A549 (cell line): ENCODE results near the gene OTUD6A. TPM values are rescaled to one million over a fixed set of nuclear protein-coding genes. Genes with fewer than 3 reads are reported as not detected.

ENCODE experiments used
- ATAC-seq, 2 experiments: fragments of 200-7000 bp in 1 of 2; fragments of >200 bp in 1 of 2; cut with Nextera tagmentation in 1 of 2; cut with Tn5 transposase in 1 of 2; 3 replicates each; pipeline versions ENCODE4 v1.8.0 to v1.9.1; 2018 to 2020; ENCODE audit warnings: mild to moderate bottlenecking in 1 of 2, moderate library complexity in 1 of 2
- CTCF ChIA-PET: fragments of 300-600 bp; sonication (Branson Sonifier 250); formaldehyde crosslinking; extraction: SDS; loops from one replicate; lab custom pipeline; 2021; ENCODE audit warnings: antibody characterized with exemption, inconsistent platforms; lab: Yijun Ruan, JAX
- POLR2A ChIA-PET: fragments of 350-600 bp; formaldehyde crosslinking; extraction: SDS; loops from one replicate; lab custom pipeline; 2021; ENCODE audit warnings: antibody characterized with exemption, inconsistent platforms; lab: Yijun Ruan, JAX
- DNase-seq, 2 experiments: peaks; one replicate each; pipeline versions ENCODE4 v3.0.0 to v3.0.0-alpha.2; 2011 to 2016; ENCODE audit warnings: low read depth in 1 of 2, low spot score in 1 of 2
- FAIRE-seq: peaks from 2 replicates; lab custom pipeline; 2011; peaks lifted over from hg19 to GRCh38; lab: Jason Lieb, UNC
- H3K27ac ChIP-seq, 2 experiments: fragments of >200 bp; sonication (Bioruptor Twin); formaldehyde crosslinking; 3 replicates each; pipeline ENCODE4 v1.5.1; 2016 to 2017
- H3K4me1 ChIP-seq: fragments of >200 bp; sonication (Bioruptor Twin); formaldehyde crosslinking; 3 replicates; pipeline ENCODE4 v1.6.1; 2016
- H3K4me2 ChIP-seq: fragments of >200 bp; sonication (Bioruptor Twin); formaldehyde crosslinking; 3 replicates; pipeline ENCODE4 v1.6.1; 2016
- H3K4me3 ChIP-seq: fragments of >200 bp; sonication (Bioruptor Twin); formaldehyde crosslinking; 3 replicates; pipeline ENCODE4 v1.5.1; 2016
- H3K9me3 ChIP-seq: fragments of >200 bp; sonication (Bioruptor Twin); formaldehyde crosslinking; 3 replicates; pipeline ENCODE4 v1.6.1; 2016
- ATOH8 ChIP-seq: fragments of 250-450 bp; sonication (Bioruptor Pico); IDR thresholded peaks from 2 replicates; pipeline ENCODE4 v1.5.0; 2020; ENCODE audit warnings: low read depth, mild to moderate bottlenecking, moderate library complexity
- BCL3 ChIP-seq: fragments of >200 bp; sonication (Bioruptor Twin); formaldehyde crosslinking; IDR thresholded peaks from 3 replicates; pipeline ENCODE4 v1.6.1; 2016
- CBX2 ChIP-seq: fragments of 200-600 bp; sonication (generic); IDR thresholded peaks from 2 replicates; pipeline ENCODE4 v1.6.1; 2016; ENCODE audit warnings: low read depth, mild to moderate bottlenecking, borderline replicate concordance
- CEBPB ChIP-seq, 2 experiments: fragments of >200 bp in 1 of 2; sonication (Bioruptor Twin) in 1 of 2; formaldehyde crosslinking in 1 of 2; IDR thresholded peaks; 2 replicates each; pipeline ENCODE4 v1.6.1; 2012 to 2016
- CHD4 ChIP-seq: fragments of 200-600 bp; sonication (generic); IDR thresholded peaks from 2 replicates; pipeline ENCODE4 v1.6.1; 2016; ENCODE audit warnings: antibody characterized with exemption, mild to moderate bottlenecking, borderline replicate concordance
- CTCF ChIP-seq: fragments of >200 bp; sonication (Bioruptor Twin); formaldehyde crosslinking; IDR thresholded peaks from 3 replicates; pipeline ENCODE4 v1.5.1; 2016
- EHF ChIP-seq: fragments of 250-450 bp; sonication (Bioruptor Pico); IDR thresholded peaks from 2 replicates; pipeline ENCODE4 v1.5.0; 2020; ENCODE audit warnings: mild to moderate bottlenecking
- EHMT2 ChIP-seq: fragments of 200-600 bp; sonication (generic); IDR thresholded peaks from 2 replicates; pipeline ENCODE4 v1.6.1; 2016; ENCODE audit warnings: antibody characterized with exemption, low read depth, mild to moderate bottlenecking, moderate library complexity
- EP300 ChIP-seq, 2 experiments: fragments of >200 bp; sonication (Bioruptor Twin); formaldehyde crosslinking; IDR thresholded peaks; 2 replicates in 1 of 2; 3 replicates in 1 of 2; pipeline ENCODE4 v1.6.1; 2016 to 2017
- ESRRA ChIP-seq: fragments of 150-350 bp; IDR thresholded peaks from 2 replicates; pipeline ENCODE4 v1.6.1; 2014; ENCODE audit warnings: mild to moderate bottlenecking, low read length, borderline replicate concordance
- FOSB ChIP-seq: fragments of 250-450 bp; sonication (Bioruptor Pico); IDR thresholded peaks from 2 replicates; pipeline ENCODE4 v1.5.0; 2020; ENCODE audit warnings: mild to moderate bottlenecking, moderate library complexity
- HDAC2 ChIP-seq: fragments of 200-600 bp; sonication (generic); IDR thresholded peaks from 2 replicates; pipeline ENCODE4 v1.6.1; 2016
- HMGXB4 ChIP-seq: fragments of 250-450 bp; sonication (Bioruptor Pico); IDR thresholded peaks from 2 replicates; pipeline ENCODE4 v1.5.0; 2021; ENCODE audit warnings: mild to moderate bottlenecking, moderate library complexity, borderline replicate concordance
- JUN ChIP-seq, 2 experiments: fragments of >200 bp; sonication (Bioruptor Twin); formaldehyde crosslinking; IDR thresholded peaks; 2 replicates in 1 of 2; 3 replicates in 1 of 2; pipeline ENCODE4 v1.6.1; 2016 to 2017
- KDM1A ChIP-seq: fragments of 200-600 bp; sonication (generic); IDR thresholded peaks from 2 replicates; pipeline ENCODE4 v1.6.1; 2016; ENCODE audit warnings: low read depth, mild to moderate bottlenecking
- MAFK ChIP-seq: fragments of 450-650 bp; IDR thresholded peaks from 2 replicates; pipeline ENCODE4 v1.6.1; 2014; ENCODE audit not compliant: partially characterized antibody
- MAZ ChIP-seq: fragments of 150-350 bp; IDR thresholded peaks from 2 replicates; pipeline ENCODE4 v1.6.1; 2014; ENCODE audit warnings: antibody characterized with exemption, low read depth, low read length, borderline replicate concordance
- NFE2L2 ChIP-seq: fragments of 150-350 bp; conservative IDR thresholded peaks from 2 replicates; pipeline ENCODE4 v1.6.1; 2014; ENCODE audit warnings: low read length
- NR3C1 ChIP-seq: fragments of >200 bp; sonication (Bioruptor Twin); formaldehyde crosslinking; IDR thresholded peaks from 3 replicates; pipeline ENCODE4 v1.6.1; 2017
- POLR2A ChIP-seq: IDR thresholded peaks from 2 replicates; pipeline ENCODE4 v1.6.1; 2012; ENCODE audit warnings: mild to moderate bottlenecking, low read length
- POLR2AphosphoS2 ChIP-seq: conservative IDR thresholded peaks from 2 replicates; pipeline ENCODE4 v1.6.1; 2012; ENCODE audit warnings: low read length, improper control_type of control experiment, inconsistent platforms
- RCOR1 ChIP-seq: fragments of 150-350 bp; IDR thresholded peaks from 2 replicates; pipeline ENCODE4 v1.6.1; 2014; ENCODE audit warnings: antibody characterized with exemption, low read length, low read depth
- RNF2 ChIP-seq: fragments of 200-600 bp; sonication (generic); IDR thresholded peaks from 2 replicates; pipeline ENCODE4 v1.6.1; 2016; ENCODE audit warnings: low read depth, mild to moderate bottlenecking, antibody characterized with exemption, moderate library complexity, borderline replicate concordance
- SREBF2 ChIP-seq: fragments of 450-650 bp; IDR thresholded peaks from 2 replicates; pipeline ENCODE4 v1.6.1; 2014; ENCODE audit warnings: mild to moderate bottlenecking, moderate library complexity
- USF2 ChIP-seq: fragments of 450-650 bp; IDR thresholded peaks from 2 replicates; pipeline ENCODE4 v1.6.1; 2014; ENCODE audit warnings: antibody characterized with exemption
- ZNF302 ChIP-seq: fragments of 250-450 bp; sonication (Bioruptor Pico); IDR thresholded peaks from 2 replicates; pipeline ENCODE4 v1.9.0; 2021; ENCODE audit warnings: inconsistent platforms, mild to moderate bottlenecking, moderate library complexity
- WGBS: methylation state at CpG from one replicate; pipeline ENCODE4 v1.1.6; 2017; ENCODE audit errors: missing lambda C conversion rate; 5-methylcytosine and 5-hydroxymethylcytosine counted together
- polyA plus RNA-seq, 4 experiments: library from polyadenylated mRNA; depleted of rRNA in 3 of 4; stranded (reverse); fragments of >200 nt; fragmentation: RNase III in 1 of 4; extraction: RNeasy Plus Mini Kit Qiagen cat#74134 plus additional on column Dnase treatment in 1 of 4; gene quantifications; 2 replicates in 3 of 4; 3 replicates in 1 of 4; pipeline ENCODE4 v1.2.3, GENCODE V29; 2011 to 2017

Gene OTUD6A
- polyA plus RNA-seq, 2 of the 4 experiments (the other 2 are of a cell fraction): not detected

- FAIRE-seq: no peak
- H3K27ac ChIP-seq: no peak overlapping the region
- no peaks in the 10 kb centered on the region for H3K4me1 ChIP-seq
- no peak for DNase-seq
- TF ChIP-seq NFE2L2: no peak
- no peak for TF ChIP-seq NR3C1
- no peak for TF ChIP-seq RNF2
- TF ChIP-seq CBX2: no peak
- no peak for TF ChIP-seq JUN (IDR thresholded peaks at IDR 0.05)
- TF ChIP-seq EP300 (IDR thresholded peaks at IDR 0.05): no peak
- no peak for TF ChIP-seq FOSB (CRISPR knock-in tag)
- no peak for TF ChIP-seq BCL3
- no peak for TF ChIP-seq CHD4
- no peak for TF ChIP-seq HDAC2
- TF ChIP-seq ZNF302: no peak
- TF ChIP-seq POLR2A: no peak
- TF ChIP-seq USF2: no peak
- no peak for TF ChIP-seq EHMT2
- TF ChIP-seq MAZ: no peak
- no peak for TF ChIP-seq CTCF
- ChIA-PET POLR2A (no interaction called here), CTCF (interaction anchor here (4.4 kb wide), 1 partner anchor 7 kb away, joined by 30 read pairs; no protein-coding TSS in a partner anchor)
- 17% methylated on average over 1 of the region's 1 CpG for WGBS
- ATAC-seq: no peak
- H3K4me3 ChIP-seq: no peak overlapping the region
- H3K9me3 ChIP-seq: no peaks in the 10 kb centered on the region
- H3K4me2 ChIP-seq: no peak overlapping the region
Measured at GRCh38 chrX:70089604-70090297, 27.5 kb downstream of the OTUD6A start.

GRCh38 chrX:70092247-70092646 lies 30.0 kb downstream of the OTUD6A start:
- ATAC-seq (no peak), DNase-seq (no peak), FAIRE-seq (no peak)
- POLR2A ChIA-PET: no interaction called here
- CTCF ChIA-PET: interaction anchor here (1.3 kb wide), 1 partner anchor 41 kb away, joined by 3 read pairs; the partner anchor contains the start of gene IGBP1
- Histone ChIP-seq H3K4me1 (no peaks in the 10 kb centered on the region), H3K4me3 (no peak overlapping the region), H3K9me3 (no peaks in the 10 kb centered on the region), H3K27ac (no peak overlapping the region), H3K4me2 (no peak overlapping the region)
- 26% methylated on average over 4 of the region's 4 CpGs for WGBS
- TF ChIP-seq CHD4: no peak
- no peak for TF ChIP-seq ESRRA
- no peak for TF ChIP-seq RNF2
- TF ChIP-seq EHF (CRISPR knock-in tag): no peak
- no peak for TF ChIP-seq POLR2AphosphoS2
- no peak for TF ChIP-seq CEBPB (IDR thresholded peaks at IDR 0.05)
- TF ChIP-seq KDM1A: no peak
- TF ChIP-seq EP300 (IDR thresholded peaks at IDR 0.05): no peak
- TF ChIP-seq RCOR1: no peak
- no peak for TF ChIP-seq HMGXB4 (CRISPR knock-in tag)
- no peak for TF ChIP-seq ATOH8 (CRISPR knock-in tag)
- no peak for TF ChIP-seq SREBF2
- TF ChIP-seq MAZ: no peak
- TF ChIP-seq FOSB (CRISPR knock-in tag): no peak
- no peak for TF ChIP-seq POLR2A
- TF ChIP-seq NR3C1: no peak
- no peak for TF ChIP-seq MAFK
